GM19397 (cell line): ENCODE results near the gene MEIS2.

Source experiments
- ATAC-seq: cut with Tn5 transposase; IDR thresholded peaks from one replicate; pipeline ENCODE4 v1.9.1; 2021; ENCODE audit warnings: mild to moderate bottlenecking, moderate library complexity; ENCODE audit not compliant: unreplicated experiment

The MEIS2 gene

DNA sequence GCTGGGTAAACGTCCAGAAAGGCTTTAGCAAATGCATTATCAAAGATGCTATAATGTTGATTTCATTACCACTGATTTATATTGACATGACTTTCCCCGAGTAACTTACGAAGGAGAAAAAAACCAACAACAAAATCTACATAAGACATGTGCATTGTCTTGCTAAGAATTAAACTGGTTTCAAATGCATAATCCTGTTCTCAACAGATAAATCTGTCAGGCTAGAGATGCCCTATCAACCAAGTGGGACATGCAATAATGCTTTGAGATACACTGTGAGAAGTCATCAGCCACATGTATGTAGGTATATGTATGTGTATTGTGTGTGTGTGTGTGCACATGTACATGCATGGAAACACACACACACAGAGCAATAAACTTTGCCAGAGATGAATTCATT, 195.6 kb downstream of the MEIS2 start:
- no peak for ATAC-seq

DNA sequence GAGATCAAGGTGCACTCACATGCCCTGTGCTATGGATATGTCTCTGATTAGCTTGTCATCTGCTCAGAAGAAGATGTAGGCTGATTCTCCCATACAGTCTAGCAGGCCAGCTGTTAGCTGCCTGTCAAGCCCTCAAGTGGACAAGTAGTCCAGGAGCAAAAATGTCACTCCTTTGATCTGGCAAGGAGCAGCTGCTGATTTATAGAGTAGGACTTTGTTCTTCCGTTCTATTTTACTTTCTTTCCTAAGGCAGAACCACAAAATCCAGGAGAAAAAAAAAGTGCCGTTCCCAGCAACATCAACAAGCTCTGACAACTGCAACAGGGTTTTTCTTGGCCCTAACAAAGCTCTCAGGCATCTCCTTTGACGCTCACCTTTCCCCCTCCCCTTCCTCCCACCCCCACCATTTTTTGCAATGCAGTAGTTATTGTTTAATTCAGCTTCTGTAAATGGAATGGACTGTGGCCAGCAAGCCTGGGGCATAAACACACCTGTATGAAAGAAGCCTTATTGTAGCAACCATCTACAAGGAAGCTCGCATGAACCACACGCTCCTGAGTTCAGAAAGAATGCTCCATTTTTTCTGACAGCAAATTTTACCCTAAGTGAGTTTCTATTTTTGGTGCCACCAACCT, 196.3 kb downstream of the MEIS2 start:
- no peak for ATAC-seq

DNA sequence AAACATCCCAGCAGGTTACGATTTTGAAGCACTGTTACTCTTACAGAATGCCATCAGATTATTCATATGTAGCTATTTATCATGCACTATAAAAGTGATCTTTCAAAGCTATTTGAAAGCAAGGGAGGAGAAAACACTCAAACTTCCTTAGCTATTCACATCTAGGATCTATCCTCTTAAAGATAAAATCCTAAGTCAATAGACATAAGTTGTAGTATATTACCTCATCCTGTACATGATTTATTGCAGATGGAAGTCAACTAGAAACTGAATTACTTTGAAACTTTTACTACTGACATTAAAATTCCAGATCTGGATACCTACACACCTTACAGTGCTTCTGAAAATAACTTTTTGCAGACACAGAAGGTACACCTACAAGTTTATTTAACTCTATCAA, 197.2 kb downstream of the MEIS2 start:
- ATAC-seq = no peak

DNA sequence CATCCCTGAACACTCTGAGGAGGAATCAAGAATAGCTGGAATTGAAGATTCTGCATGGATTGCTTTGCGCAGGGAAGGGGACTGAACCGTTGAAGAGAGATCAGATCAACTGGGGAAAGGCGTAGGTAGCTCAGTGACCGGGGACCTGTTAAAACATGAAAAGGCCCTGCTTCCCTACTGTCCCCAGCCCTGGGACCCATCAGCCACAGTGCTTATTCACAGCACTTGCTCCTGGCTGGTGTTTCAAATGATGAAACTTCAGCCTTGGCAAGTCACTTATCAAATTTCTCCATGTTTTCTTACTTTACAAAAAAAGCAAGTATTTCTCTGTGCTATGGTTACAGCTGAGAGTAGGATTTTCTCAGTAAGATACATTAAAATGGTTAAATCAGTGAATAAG, 199.3 kb downstream of the MEIS2 start:
- no peak for ATAC-seq

DNA sequence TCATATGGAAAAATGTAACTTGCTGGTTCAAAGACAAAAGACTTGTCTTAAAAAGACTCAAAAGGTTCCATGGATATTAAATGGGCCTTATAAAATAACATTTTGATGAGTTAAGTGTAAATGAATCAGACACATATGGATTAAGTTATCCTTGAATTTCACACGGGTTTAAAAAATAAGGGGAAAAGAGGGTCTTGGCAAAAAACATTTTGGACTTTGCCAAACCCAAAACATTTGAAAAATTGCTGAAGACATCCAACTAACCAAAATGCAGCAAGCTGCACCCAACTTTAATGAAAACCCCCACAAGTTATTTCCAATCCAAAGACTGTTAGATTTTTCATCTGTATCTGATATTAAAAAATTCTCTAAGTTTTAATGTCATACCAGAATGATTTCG, 200.7 kb downstream of the MEIS2 start:
- ATAC-seq = no peak

DNA sequence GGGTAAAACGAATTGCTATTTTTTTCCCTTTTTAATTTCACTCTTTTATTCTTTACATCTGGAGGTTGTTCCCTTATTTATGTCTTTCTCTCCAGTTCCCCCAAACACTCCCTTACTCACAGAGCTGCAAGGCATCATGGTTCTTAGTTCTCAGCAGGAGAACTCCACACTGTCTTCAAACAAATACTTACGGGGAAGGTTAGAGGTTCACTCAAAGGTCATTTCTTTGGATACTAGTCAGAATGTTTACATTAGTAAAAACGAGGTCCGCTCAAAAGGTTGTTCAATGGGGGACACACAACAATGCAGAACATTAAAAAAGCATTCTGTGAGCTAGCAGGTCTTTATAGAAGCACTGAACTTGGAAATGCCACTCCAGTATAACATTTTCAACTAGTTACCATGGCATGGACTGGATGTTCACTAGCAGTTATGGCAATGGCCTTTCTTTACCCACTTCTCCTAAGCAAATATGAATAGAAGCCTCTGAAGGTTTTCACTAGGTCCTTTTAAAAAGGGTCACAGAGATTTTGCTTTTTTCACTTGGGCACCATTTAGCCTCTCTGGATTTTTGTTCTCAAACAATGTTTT, 201.7 kb downstream of the MEIS2 start:
- no peak for ATAC-seq

DNA sequence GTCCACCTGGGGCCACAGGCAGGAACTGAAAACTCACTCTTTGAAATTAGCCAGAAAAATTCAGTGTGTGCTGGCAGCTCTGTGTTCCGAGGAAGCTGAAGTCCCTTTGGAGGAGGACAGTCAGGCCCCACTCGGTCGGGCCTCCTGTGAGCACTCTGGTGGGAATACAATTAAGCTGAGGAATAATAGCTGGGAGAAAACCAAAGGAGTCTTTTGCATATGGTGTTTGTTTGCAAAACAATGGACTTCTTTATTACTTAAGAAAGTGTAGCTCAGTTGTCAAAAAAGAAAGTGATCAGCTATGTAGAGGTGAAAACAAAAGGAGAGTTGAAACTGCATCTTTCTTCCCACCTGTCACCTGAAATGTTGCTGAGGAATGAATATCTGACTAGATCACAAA, 202.5 kb downstream of the MEIS2 start:
- no peak for ATAC-seq

DNA sequence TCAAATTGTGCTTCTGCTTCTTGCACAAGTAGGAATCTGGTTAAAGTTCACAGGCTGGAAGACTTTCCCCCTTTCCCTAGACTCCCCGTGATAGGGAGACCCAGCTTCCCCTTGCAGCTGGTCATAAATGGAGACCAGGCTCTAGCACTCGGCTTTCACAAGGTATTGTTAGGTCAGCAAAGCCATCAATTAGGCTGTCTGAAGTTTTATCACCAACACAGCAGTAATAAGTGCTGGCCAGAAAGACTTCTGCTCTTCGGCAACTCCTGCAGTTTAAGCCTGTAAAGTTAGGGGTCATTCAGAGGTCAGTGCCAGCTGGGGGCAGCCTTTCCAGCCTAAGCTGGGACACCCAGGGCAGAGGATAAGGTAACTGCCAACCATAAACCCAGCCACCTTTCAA, 203.4 kb downstream of the MEIS2 start:
- no peak for ATAC-seq

DNA sequence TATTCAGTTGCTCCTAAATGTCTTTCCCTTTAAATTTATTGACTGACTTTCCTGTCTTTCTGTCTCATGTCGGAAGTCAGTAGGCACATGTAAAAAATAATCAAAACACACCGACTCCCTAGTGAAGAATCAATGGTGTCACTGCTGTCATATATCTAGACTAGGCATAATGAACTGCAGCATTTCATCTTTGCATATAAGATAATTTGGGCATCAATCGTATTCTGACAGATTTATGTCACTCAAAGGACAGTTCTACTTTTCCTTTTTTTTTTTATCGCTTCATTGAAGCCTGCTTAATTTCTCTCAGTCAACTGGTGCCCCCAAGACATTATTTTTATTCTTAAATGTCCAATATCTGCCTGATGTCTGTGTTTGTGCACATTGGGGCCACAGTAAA, 206.3 kb downstream of the MEIS2 start:
- no peak for ATAC-seq

DNA sequence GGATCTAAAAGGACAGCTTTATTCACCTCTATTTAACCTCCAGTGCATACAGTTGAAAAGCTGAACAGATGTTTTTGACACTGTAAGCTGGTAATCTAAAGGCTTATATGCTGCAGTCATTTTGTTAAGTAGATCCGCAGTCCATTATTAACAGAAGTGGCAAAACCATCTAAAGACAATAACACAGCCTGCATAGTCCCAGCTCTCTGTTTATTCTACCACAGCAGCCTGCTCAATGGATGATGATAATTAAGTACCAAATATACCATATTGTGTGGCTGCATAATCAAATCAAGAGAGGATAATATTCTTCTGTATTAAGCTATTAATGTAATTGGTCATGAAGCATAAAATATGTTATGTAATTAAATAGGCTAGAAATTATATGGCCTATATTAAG, 207.1 kb downstream of the MEIS2 start:
- no peak for ATAC-seq

DNA sequence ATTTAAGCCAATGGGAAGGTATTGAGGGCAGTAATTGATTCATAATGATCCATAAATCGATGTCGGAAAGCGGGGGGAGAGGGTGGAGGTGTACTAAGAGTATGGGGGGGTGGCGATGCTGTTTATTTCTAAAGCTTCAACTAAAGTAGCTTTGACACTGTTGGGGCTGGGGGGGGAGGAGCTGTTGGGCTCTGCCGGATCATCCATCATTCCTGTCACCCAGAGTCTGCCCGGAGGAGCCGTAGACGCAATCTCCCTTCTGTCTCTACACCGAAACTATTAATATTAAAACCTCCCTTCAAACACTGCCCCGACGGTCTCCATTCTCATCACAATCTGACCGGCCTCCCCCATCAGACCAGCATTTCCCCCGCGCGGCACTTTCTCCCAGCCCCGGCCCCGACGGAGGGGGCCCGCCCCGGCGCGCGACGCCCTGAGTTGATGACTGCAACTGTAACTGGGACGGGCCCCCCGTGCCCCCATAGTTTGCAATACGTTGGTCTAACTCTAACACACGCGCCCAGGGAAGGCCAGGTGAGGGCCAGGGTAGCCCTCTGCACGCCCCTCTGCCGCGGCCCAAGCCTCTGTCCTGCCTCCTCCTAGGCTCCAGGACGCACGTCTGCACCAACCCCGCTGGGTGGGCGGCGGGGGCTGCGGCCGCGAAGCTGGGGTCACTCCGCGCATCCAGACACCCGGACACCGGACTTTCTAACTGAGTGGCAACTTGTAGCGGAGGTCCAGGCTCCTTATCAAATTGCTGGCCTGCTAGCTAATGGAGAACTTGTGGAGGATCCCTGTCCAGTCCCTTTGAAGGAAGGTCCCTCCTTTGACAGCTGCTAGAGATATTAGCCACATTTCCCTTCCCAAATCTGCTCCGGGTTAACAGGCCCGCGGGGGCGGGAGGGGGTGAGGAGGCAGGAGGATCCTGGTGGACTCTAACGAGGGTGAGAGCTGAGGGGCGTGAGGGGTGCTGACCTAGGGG, 212.0 kb downstream of the MEIS2 start:
- no peak for ATAC-seq

DNA sequence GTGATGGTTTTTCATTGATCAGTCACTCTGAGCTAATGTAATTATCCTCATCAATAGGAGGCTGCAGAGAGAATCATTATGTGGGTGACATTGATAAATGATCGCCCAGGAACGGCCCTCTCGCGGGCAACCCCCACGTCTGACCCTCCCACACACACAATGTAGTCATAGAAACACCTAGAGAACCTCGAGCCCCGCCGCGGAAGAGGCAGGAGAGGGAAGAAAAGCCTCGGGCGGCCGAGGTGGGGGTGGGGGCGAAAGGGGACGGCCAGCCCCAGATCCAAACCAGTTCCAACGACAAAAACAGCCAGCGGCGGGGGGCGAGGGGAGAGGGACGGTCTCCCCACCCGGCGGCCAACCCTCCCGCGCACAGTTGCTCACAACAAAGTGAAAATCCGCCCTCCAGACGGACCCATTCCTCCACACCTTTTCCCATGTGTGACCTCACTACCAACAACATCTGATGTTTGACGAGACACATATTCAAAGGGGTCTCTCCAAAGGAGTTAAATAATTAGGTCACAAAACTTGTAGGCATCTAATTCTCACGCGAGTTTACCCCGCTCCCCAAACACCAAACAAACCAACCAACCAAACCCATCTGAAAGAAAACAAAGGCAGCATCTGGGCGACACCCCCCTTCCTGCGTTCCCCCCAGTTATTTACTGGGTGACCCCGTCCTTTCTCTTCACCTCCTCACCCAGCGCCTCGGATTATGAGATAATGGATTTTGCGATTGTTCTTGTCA, 213.0 kb downstream of the MEIS2 start:
- ATAC-seq = no peak

DNA sequence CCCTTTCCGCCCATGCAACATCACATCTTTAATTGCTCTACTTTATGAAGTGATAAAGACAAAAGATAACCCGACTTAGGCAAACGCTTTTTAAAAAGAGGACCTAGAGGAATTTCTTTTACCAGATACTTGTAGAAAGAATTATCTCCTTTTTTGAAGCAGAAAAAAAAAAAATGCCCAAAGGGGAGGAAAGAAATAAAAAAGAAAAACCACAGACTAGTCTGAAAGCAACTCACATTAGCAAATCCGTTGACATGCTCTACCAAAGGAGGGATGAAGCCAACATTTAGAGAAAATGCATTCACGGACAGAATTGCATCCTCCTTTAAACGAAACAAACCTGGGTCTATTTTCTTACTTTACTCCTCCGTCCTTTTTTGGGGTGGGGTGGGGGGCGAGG, 213.6 kb downstream of the MEIS2 start:
- no peak for ATAC-seq

DNA sequence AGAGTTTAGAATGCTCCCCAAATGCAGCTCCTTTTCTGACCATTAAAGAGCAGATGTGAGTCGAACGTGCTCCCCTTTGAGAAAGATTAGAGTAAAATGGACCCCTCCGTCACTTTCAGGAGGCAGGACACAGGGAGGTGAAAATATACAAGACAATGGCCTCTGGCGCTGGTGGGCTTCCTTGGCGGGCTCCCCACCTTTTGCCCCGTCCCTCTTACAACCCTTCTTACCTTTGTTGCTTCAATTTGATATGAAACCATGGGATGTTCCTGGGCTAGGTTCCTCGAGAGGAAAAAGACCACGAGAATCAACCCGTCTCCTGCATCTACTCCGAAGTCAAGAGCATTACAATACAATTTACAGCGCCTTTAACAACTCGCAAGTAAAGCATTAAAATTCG, 214.2 kb downstream of the MEIS2 start:
- no peak for ATAC-seq

DNA sequence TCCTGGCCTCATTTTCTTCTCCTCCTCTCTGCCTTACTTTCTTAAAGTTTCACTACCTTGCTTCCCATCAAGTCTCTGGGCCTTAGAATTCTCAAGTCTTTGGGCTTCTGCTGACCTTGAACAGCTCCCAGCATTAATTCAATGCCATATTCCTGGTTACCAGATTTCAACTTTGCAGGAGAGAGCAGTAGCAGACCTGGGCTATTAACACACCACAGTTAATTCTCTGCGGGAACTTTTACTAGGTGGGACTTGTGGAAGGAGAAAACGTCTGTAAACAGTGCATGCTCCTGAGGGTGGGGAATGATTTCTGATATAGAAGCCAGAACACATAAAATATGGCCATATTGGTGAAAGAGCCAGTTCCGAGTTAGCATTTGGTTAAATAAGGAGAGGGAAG, 214.6 kb downstream of the MEIS2 start:
- ATAC-seq = no peak

DNA sequence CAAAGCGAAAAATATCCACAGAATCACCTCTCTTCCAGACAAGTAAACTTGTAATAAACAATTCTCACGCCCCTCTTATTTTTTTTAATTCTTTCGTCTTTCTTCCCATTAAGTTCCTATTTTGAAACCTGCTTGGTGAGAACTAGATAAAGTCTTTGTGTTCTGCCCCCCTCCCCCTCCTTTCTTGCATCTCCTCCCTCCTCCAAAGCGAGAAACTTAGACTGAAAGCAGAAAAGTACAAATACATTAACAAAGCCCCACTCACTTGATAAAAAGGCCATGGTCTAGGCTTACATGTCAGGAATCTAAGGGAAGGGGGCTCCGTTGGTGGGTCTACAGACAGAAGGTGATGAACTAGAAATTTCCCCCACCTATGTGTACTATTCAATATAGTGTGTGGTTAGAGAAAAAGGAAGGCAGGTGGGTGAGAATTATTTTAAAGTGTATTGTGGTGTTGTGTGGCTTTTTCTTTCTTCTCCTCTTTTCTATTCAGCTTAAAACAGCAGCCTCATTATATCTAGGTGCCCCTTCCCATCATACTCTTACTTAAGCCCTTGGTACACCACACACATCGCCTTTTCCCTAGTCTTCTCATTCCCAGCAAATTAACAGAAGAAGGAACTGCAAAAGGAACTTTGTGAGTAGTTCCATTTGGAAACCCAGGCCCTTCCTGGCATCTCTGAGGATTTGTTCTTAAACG, 215.3 kb downstream of the MEIS2 start:
- ATAC-seq = no peak

DNA sequence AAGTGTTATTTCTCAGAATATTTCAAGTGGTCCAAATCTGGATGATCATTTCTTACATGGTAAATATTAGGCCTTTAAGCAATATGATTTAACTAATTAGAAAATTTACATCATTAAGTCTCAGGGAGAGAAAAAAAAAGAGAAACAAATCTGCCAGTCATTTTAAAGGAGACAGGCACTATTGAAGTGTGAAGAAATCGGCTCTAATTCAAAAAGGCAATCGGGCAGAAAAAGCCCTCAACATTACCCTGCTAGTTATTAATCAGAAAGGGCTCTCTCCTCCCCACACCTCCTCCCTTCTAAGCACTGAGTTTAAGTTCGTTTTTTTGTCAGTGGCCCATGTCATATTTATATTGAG, 215.9 kb downstream of the MEIS2 start:
- no peak for ATAC-seq

DNA sequence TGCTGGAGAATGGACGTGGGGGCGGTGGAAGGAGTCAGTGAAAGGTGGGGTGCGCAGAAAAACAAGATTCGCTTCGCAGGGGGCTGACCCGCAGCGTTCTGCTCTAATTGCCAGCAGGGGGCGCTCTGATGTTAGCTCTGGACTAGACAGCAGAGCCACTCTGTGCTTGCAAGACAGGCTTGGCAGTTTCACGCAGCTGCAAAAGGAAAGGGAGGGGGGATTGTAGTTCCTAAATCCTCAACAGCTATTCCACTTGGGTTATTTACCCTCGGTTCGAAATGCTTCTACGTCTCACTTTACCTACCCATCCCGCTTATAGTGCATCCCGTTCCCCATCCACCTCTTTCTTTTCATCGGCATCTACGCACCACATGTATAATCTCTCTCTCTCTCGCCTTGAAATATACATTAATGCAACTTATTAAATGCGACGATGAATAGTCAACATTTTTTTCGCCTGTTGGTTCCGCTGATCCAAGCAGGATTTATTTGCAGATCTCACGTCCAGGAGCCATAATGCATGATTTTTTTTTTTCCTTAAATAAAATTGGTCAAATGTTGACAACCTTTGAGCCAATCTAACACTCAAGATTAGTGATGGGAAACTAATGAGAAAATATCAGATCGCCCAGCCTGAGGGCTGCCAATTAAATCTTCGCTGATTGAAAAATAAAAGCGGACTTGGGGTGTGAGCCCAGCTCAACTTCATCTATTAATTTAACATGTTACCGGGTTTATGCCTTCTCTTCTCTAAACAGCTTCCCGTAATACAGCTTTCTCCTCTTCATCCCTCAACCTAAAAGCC, 216.4 kb downstream of the MEIS2 start:
- ATAC-seq = peak; percentile 77

DNA sequence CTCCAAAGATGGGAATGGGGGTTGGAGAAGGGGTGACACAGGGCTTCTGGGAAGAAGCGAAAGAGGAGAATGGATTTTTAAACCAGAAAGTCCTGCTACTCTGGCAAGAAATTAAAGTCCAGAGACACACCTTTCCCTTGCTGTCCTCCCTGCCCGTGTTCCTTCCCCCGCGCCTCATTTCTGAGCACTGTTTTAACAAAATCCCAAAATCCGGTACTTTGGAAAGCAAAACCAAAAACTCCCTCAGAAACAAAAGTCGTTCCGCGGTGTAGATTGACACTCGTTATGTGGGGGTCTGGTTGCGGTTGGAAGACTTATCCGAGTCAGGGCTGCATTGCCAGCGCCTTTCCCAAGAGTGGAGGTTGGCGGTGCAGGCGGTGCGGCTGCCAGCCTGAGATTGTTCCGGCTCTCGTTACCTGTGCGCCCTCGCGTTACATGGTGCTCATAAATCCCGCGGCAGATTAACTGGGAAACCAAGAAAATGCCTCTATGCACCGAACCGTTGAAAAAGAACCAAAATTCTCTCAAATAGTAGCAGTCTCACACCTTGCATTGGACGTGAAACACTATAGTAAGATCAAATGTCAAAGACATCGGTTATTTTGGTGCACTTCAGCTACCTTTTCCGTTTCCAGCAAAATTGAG, 217.7 kb downstream of the MEIS2 start:
- no peak for ATAC-seq
